ENCODE results near the gene USP40. TPM values are rescaled to one million over a fixed set of nuclear protein-coding genes. Genes with fewer than 3 reads are reported as not detected.

Gene USP40
- total and polyA plus RNA-seq, 4 experiments from 2014 or later: 4.4 to 21.6 (median 11.7) TPM

- POLR2A ChIA-PET (ENCODE audit: partially characterized antibody): no interaction called here
- CTCF ChIA-PET (ENCODE audit: partially characterized antibody): interaction anchor here (1.1 kb wide), 1 partner anchor 64 kb away, joined by 3 read pairs; no protein-coding TSS in a partner anchor
Measured at GRCh38 chr2:233466991-233467603, 99.5 kb downstream of the USP40 start.

GRCh38 chr2:233464531-233465240 lies 101.9 kb downstream of the USP40 start:
- POLR2A ChIA-PET (ENCODE audit: partially characterized antibody): no interaction called here
- no peak overlapping the region for H3K27ac ChIP-seq (ENCODE audit: low read depth, low read length)
- H3K36me3 ChIP-seq (ENCODE audit: insufficient read depth, low read length): peaks cover 66% of the 10 kb centered on the region

More at GRCh38 chr2:233466991-233467603, 99.5 kb downstream of the USP40 start:
- DNase-seq: no peak
- intact Hi-C loops (cut with micrococcal nuclease): no loop called here
- Histone ChIP-seq H3K36me3 (ENCODE audit: insufficient read depth, low read length) (peaks cover 51% of the 10 kb centered on the region), H3K27ac (ENCODE audit: low read depth, low read length) (no peak overlapping the region), H3K4me3 (ENCODE audit: low read length in 2 of 2) (no peak overlapping the region), H3K9me3 (ENCODE audit: control insufficient read depth in 1 of 2, low read length in 2 of 2) (no peaks in the 10 kb centered on the region), H3K27me3 (ENCODE audit: insufficient read depth, low read length) (no peaks in the 10 kb centered on the region), H3K4me1 (ENCODE audit: insufficient read depth, low read length) (no peaks in the 10 kb centered on the region)
- Mint-ChIP-seq H3K36me3 (peaks cover 63 to 70% of the 10 kb centered on the region in 2 donors), H3K27me3 (no peaks in the 10 kb centered on the region), H3K9me3 (peaks cover 0 to 2% (median 0%) of the 10 kb centered on the region in 8 donors), H3K4me1 (no peaks in the 10 kb centered on the region), H3K4me3 (no peak overlapping the region), H3K27ac (peak overlapping the region in 1 of 7 donors; percentile 48)

GRCh38 chr2:233464056-233464455 lies 102.5 kb downstream of the USP40 start:
- ChIA-PET CTCF (ENCODE audit: partially characterized antibody) (no interaction called here), POLR2A (ENCODE audit: partially characterized antibody) (interaction anchor here (0.5 kb wide), 1 partner anchor 642 kb away, joined by 3 read pairs; no protein-coding TSS in a partner anchor)
- H3K36me3 Mint-ChIP-seq: peaks cover 61 to 72% of the 10 kb centered on the region in 2 donors
- peak overlapping the region in 1 of 7 donors; percentile 42 for H3K27ac Mint-ChIP-seq
- Histone ChIP-seq H3K36me3 (ENCODE audit: insufficient read depth, low read length) (peaks cover 73% of the 10 kb centered on the region), H3K27me3 (ENCODE audit: insufficient read depth, low read length) (no peaks in the 10 kb centered on the region), H3K4me3 (ENCODE audit: low read length in 2 of 2) (no peak overlapping the region), H3K9me3 (ENCODE audit: control insufficient read depth in 1 of 2, low read length in 2 of 2) (no peaks in the 10 kb centered on the region), H3K4me1 (ENCODE audit: insufficient read depth, low read length) (no peaks in the 10 kb centered on the region), H3K27ac (ENCODE audit: low read depth, low read length) (no peak overlapping the region)
- no peak overlapping the region for H3K4me3 Mint-ChIP-seq
- H3K27me3 Mint-ChIP-seq: no peaks in the 10 kb centered on the region
- peaks cover 0 to 3% (median 0%) of the 10 kb centered on the region in 4 donors for H3K4me1 Mint-ChIP-seq
- intact Hi-C loops (cut with micrococcal nuclease): no loop called here
- DNase-seq: no peak
- peaks cover 0 to 4% (median 0%) of the 10 kb centered on the region in 8 donors for H3K9me3 Mint-ChIP-seq

More at GRCh38 chr2:233464531-233465240, 101.9 kb downstream of the USP40 start:
- Mint-ChIP-seq H3K36me3 (peaks cover 61 to 73% of the 10 kb centered on the region in 2 donors), H3K27ac (no peak overlapping the region), H3K4me3 (no peak overlapping the region), H3K4me1 (peaks cover 0 to 3% (median 0%) of the 10 kb centered on the region in 4 donors), H3K27me3 (no peaks in the 10 kb centered on the region), H3K9me3 (peaks cover 0 to 4% (median 0%) of the 10 kb centered on the region in 8 donors)
- DNase-seq: no peak
- Histone ChIP-seq H3K4me1 (ENCODE audit: insufficient read depth, low read length) (no peaks in the 10 kb centered on the region), H3K4me3 (ENCODE audit: low read length in 2 of 2) (no peak overlapping the region), H3K9me3 (ENCODE audit: control insufficient read depth in 1 of 2, low read length in 2 of 2) (no peaks in the 10 kb centered on the region), H3K27me3 (ENCODE audit: insufficient read depth, low read length) (no peaks in the 10 kb centered on the region)
- CTCF ChIA-PET (ENCODE audit: partially characterized antibody): no interaction called here
- intact Hi-C loops (cut with micrococcal nuclease): no loop called here

- DNase-seq: no peak
- ChIA-PET CTCF (ENCODE audit: partially characterized antibody) (no interaction called here), POLR2A (ENCODE audit: partially characterized antibody) (interaction anchor here (0.5 kb wide), 1 partner anchor 642 kb away, joined by 3 read pairs; no protein-coding TSS in a partner anchor)
- H3K4me1 Mint-ChIP-seq: peaks cover 0 to 3% (median 0%) of the 10 kb centered on the region in 4 donors
- no peak overlapping the region for H3K4me3 ChIP-seq (ENCODE audit: low read length in 2 of 2)
- H3K4me3 Mint-ChIP-seq: no peak overlapping the region
- H3K36me3 ChIP-seq (ENCODE audit: insufficient read depth, low read length): peaks cover 74% of the 10 kb centered on the region
- intact Hi-C loops (cut with micrococcal nuclease): no loop called here
- H3K4me1 ChIP-seq (ENCODE audit: insufficient read depth, low read length): no peaks in the 10 kb centered on the region
- no peaks in the 10 kb centered on the region for H3K9me3 ChIP-seq (ENCODE audit: control insufficient read depth in 1 of 2, low read length in 2 of 2)
- H3K9me3 Mint-ChIP-seq: peaks cover 0 to 5% (median 0%) of the 10 kb centered on the region in 8 donors
- no peaks in the 10 kb centered on the region for H3K27me3 ChIP-seq (ENCODE audit: insufficient read depth, low read length)
- peaks cover 61 to 72% of the 10 kb centered on the region in 2 donors for H3K36me3 Mint-ChIP-seq
- no peak overlapping the region for H3K27ac ChIP-seq (ENCODE audit: low read depth, low read length)
- no peaks in the 10 kb centered on the region for H3K27me3 Mint-ChIP-seq
- H3K27ac Mint-ChIP-seq: peak overlapping the region in 2 of 7 donors; percentile 1 to 88
Measured at GRCh38 chr2:233463586-233463985, 103.0 kb downstream of the USP40 start.

- Histone ChIP-seq H3K9me3 (ENCODE audit: control insufficient read depth in 1 of 2, low read length in 2 of 2) (no peaks in the 10 kb centered on the region), H3K4me1 (ENCODE audit: insufficient read depth, low read length) (no peaks in the 10 kb centered on the region), H3K27me3 (ENCODE audit: insufficient read depth, low read length) (no peaks in the 10 kb centered on the region), H3K36me3 (ENCODE audit: insufficient read depth, low read length) (peaks cover 72% of the 10 kb centered on the region), H3K4me3 (ENCODE audit: low read length in 2 of 2) (no peak overlapping the region), H3K27ac (ENCODE audit: low read depth, low read length) (no peak overlapping the region)
- Mint-ChIP-seq H3K9me3 (peaks cover 0 to 5% (median 0%) of the 10 kb centered on the region in 8 donors), H3K36me3 (peaks cover 57 to 71% of the 10 kb centered on the region in 2 donors), H3K27me3 (no peaks in the 10 kb centered on the region), H3K27ac (no peak overlapping the region), H3K4me3 (no peak overlapping the region), H3K4me1 (peaks cover 0 to 3% (median 0%) of the 10 kb centered on the region in 4 donors)
- ChIA-PET POLR2A (ENCODE audit: partially characterized antibody) (no interaction called here), CTCF (ENCODE audit: partially characterized antibody) (interaction anchor here (1.3 kb wide), 1 partner anchor 59 kb away, joined by 5 read pairs; no protein-coding TSS in a partner anchor)
- intact Hi-C loops (cut with micrococcal nuclease): no loop called here
- DNase-seq: no peak
Measured at GRCh38 chr2:233462826-233463470, 103.6 kb downstream of the USP40 start.

GRCh38 chr2:233462202-233462785 lies 104.3 kb downstream of the USP40 start:
- Histone ChIP-seq H3K9me3 (ENCODE audit: control insufficient read depth in 1 of 2, low read length in 2 of 2) (no peaks in the 10 kb centered on the region), H3K27me3 (ENCODE audit: insufficient read depth, low read length) (no peaks in the 10 kb centered on the region), H3K27ac (ENCODE audit: low read depth, low read length) (no peak overlapping the region), H3K36me3 (ENCODE audit: insufficient read depth, low read length) (peaks cover 71% of the 10 kb centered on the region), H3K4me3 (ENCODE audit: low read length in 2 of 2) (no peak overlapping the region), H3K4me1 (ENCODE audit: insufficient read depth, low read length) (no peaks in the 10 kb centered on the region)
- ChIA-PET POLR2A (ENCODE audit: partially characterized antibody) (no interaction called here), CTCF (ENCODE audit: partially characterized antibody) (interaction anchor here (1.3 kb wide), 1 partner anchor 58 kb away, joined by 5 read pairs; no protein-coding TSS in a partner anchor)
- no peak for DNase-seq
- H3K36me3 Mint-ChIP-seq: peaks cover 58 to 72% of the 10 kb centered on the region in 2 donors
- H3K27me3 Mint-ChIP-seq: no peaks in the 10 kb centered on the region
- H3K9me3 Mint-ChIP-seq: peaks cover 0 to 5% (median 0%) of the 10 kb centered on the region in 8 donors
- no peak overlapping the region for H3K27ac Mint-ChIP-seq
- peaks cover 0 to 3% (median 0%) of the 10 kb centered on the region in 4 donors for H3K4me1 Mint-ChIP-seq
- no peak overlapping the region for H3K4me3 Mint-ChIP-seq
- intact Hi-C loops (cut with micrococcal nuclease): no loop called here
